GM12872 (cell line): ENCODE data around the gene EPHB3.

Experiments used
- CTCF ChIP-seq: IDR thresholded peaks from 3 replicates; pipeline ENCODE4 v1.5.1; 2011; ENCODE audit warnings: low read depth, mild to moderate bottlenecking, low read length, moderate library complexity; ENCODE audit not compliant: insufficient read depth

EPHB3 gene

GRCh38 chr3:184619369-184619768 is 57.8 kb downstream of the EPHB3 start:
- no peak for TF ChIP-seq CTCF

- TF ChIP-seq CTCF, result no peak
These were observed 58.3 kb downstream of the EPHB3 start for GRCh38 chr3:184619787-184620430.

- TF ChIP-seq CTCF, result no peak
These were observed 59.0 kb downstream of the EPHB3 start for GRCh38 chr3:184620475-184621119.

- no peak for TF ChIP-seq CTCF
These were observed 65.3 kb downstream of the EPHB3 start for GRCh38 chr3:184626923-184627322.

GRCh38 chr3:184629555-184630160 is 68.1 kb downstream of the EPHB3 start:
- TF ChIP-seq CTCF, result no peak

- TF ChIP-seq CTCF, result no peak
These were observed 69.4 kb downstream of the EPHB3 start for GRCh38 chr3:184630861-184631471.

GRCh38 chr3:184631472-184631861 is 69.9 kb downstream of the EPHB3 start:
- TF ChIP-seq CTCF, result no peak
